GM18861 (cell line): ENCODE data around the gene ZNF524.
"Not testable (repeated sequence)": the region's sequence is repeated elsewhere in the genome, so short reads cannot be mapped to it uniquely, and the experiment has no call there.

Source experiments
- ATAC-seq: cut with Tn5 transposase; IDR thresholded peaks from one replicate; pipeline ENCODE4 v1.9.1; 2021; ENCODE audit not compliant: unreplicated experiment

Gene ZNF524

GRCh38 chr19:55581145-55581822 lies 18.8 kb upstream of the ZNF524 start:
- no peak for ATAC-seq

- no peak for ATAC-seq
Measured at GRCh38 chr19:55581823-55582223, 18.3 kb upstream of the ZNF524 start.

GRCh38 chr19:55582284-55582683 lies 17.8 kb upstream of the ZNF524 start:
- not testable (repeated sequence) for ATAC-seq

DNA sequence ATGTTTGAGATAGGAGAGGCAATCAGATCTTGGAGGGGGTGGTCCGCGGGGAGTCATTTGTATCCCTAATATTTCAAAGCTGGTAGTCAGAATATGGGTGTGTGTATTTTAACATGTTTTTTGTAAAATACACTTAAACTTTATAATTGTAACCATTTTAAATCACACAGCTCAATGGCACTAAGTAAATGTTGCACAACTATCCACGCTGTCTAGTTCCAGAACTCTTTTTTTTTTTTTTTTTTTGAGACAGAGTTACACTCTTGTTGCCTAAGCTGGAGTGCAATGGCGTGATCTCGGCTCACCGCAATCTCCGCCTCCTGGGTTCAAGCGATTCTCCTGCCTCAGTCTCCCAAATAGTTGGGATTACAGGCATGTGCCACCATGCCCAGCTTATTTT lies 16.2 kb upstream of the ZNF524 start:
- ATAC-seq = not testable (repeated sequence)

DNA sequence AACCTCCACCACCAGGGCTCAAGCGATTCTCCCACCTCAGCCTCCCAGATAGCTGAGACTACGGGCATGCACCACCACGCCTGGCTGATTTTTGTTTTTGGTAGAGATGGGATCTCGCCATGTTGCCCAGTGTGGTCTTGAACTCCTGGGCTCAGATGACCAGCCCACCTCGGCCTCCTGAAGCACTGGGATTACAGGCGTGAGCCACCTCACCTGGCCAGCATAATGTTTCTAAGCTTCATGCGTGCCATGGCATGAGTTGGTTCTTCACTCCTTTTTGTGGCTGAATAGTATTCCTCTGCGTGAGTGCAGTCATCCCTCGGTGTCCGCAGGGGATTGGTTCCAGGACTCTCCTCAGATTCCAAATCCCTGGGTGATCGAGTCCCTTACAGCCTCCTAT lies 15.2 kb upstream of the ZNF524 start:
- no peak for ATAC-seq

- no peak for ATAC-seq
Measured at GRCh38 chr19:55585658-55586339, 14.3 kb upstream of the ZNF524 start.

GRCh38 chr19:55586976-55587668 lies 13.0 kb upstream of the ZNF524 start:
- peak; percentile 91 for ATAC-seq

GRCh38 chr19:55588738-55589137 lies 11.3 kb upstream of the ZNF524 start:
- ATAC-seq = no peak

- ATAC-seq = no peak
Measured at GRCh38 chr19:55590109-55590508, 10.0 kb upstream of the ZNF524 start.

- ATAC-seq = no peak
Measured at GRCh38 chr19:55590617-55591016, 9.5 kb upstream of the ZNF524 start.

GRCh38 chr19:55591555-55591954 lies 8.5 kb upstream of the ZNF524 start:
- no peak for ATAC-seq

DNA sequence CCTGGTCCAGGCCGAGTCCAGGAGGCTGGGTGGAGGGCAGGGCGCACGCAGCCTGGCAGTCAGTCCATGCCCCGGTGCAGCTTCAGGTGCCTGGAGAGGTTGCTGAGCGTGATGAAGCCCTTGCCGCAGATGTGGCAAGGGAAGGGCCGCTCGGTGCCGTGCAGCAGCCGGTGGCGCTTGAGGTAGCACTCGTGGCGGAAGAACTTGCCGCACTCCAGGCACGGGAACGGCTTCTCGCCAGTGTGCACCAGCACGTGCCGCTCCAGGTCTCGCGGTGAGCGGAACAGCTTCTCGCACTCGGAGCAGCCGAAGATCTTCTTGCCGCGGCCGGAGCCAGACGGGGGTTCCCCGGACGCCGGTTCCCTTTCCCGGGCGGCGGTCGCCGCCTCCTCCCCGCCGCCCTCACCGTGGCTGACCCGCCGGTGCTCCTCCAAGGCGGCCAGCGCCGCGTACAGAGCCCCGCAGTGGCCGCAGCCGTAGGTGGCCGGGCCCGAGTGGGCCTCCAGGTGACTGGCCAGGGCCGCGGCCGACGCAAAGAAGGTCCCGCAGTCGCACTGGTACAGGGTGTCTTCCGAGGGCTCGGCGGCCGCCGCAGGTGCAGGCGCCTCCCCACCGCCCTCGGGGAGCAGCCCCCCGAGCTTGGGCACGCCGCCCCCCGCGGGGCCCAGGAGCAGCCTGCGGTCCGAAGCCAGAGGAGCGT lies 7.5 kb upstream of the ZNF524 start:
- no peak for ATAC-seq

DNA sequence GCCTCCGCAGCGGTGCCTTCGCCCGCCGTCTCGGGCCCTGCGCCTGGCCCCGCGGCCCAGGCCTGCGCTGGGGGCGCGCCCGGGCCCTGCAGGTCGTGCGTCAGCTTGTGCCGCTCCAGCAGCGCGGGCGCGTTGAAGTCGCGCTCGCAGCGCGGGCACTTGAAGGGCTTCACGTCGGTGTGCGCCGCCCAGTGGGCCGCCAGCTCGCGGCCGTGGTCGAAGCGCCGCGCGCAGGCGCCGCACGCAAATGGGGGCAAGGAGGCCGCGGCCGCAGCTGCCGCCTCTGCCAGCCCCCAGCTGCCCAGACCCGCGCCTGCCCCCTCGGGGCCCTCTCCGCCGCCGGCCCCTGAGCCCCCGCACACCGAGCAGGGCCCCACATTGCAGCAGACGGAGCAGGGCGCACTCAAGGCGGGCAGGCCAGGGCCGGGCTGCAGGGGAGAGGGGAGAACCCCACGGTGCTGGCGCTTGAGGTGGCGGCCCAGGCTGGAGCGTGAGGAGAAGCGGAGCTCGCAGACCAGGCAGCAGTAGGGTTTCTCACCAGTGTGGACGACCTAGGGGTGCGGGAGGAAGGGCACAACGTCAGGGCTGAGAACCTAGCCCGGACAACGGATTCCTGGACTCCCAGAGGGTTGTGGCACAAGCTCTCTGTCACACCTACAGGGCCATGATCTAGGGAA lies 6.9 kb upstream of the ZNF524 start:
- no peak for ATAC-seq

DNA sequence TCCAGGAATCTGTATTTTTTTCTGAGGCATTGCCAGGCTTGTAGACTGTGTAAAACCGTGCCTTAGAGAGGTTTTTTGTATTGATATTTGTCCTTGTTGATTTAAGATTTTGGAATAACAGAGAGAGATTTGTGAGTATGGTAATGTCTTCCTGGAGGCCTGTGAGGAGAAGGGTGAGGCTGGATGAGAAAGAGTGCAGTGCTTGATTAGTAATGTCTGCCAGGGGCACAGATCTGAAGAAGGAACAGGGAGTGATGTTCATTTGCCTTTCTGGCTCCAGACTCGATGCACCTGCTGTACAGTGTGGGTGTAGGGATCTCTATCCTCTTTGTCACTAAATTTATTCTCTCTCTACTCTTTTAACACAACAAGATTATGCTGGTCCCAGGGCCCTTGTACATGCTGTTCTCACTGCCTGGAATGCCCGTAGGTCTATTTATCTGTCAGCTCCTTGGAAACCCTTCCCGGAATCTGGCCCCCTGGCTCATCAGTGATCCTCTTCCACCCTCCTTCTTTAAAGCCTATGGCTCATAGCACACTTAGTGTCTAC lies 5.0 kb upstream of the ZNF524 start:
- no peak for ATAC-seq

DNA sequence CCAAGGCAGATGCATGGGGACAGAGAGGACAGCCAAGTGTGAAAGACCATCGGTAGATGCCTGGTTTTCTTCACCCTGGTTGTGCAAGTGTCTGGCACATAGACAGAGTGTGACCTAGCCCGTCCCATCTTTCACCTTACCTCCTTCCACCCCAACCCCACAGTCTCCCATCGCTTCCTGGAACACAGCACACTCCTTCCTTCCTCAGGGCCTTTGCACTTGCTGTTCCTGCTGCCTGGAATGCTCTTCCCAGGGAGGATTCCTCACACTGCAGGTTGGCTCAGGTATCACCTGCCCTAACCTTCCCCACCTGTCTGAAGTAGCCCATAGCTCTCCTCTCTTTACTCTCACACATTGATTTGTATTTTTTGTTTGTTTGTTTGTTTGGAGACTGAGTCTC lies 3.8 kb upstream of the ZNF524 start:
- no peak for ATAC-seq

DNA sequence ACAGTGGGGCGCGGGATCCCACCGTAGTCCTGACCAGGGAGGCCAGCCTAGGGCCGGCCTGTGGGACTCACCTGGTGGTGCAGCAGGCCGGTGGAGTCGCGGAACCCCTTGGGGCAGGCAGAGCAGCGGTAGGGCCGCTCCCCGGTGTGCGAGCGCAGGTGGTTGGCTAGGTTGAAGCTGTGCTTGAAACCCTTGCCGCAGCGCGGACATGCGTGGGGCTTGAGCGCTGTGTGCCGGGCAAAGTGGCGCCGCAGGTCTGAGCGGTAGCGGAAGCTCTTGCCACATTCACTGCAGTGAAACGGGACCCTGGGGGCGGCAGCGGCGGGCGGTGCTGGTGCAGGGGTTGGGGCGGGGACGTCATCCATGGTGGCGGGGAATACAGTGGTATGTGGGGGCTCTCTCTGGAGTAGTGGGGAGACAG lies 2.6 kb upstream of the ZNF524 start:
- no peak for ATAC-seq

- no peak for ATAC-seq
Measured at GRCh38 chr19:55598034-55598433, 2.1 kb upstream of the ZNF524 start.

DNA sequence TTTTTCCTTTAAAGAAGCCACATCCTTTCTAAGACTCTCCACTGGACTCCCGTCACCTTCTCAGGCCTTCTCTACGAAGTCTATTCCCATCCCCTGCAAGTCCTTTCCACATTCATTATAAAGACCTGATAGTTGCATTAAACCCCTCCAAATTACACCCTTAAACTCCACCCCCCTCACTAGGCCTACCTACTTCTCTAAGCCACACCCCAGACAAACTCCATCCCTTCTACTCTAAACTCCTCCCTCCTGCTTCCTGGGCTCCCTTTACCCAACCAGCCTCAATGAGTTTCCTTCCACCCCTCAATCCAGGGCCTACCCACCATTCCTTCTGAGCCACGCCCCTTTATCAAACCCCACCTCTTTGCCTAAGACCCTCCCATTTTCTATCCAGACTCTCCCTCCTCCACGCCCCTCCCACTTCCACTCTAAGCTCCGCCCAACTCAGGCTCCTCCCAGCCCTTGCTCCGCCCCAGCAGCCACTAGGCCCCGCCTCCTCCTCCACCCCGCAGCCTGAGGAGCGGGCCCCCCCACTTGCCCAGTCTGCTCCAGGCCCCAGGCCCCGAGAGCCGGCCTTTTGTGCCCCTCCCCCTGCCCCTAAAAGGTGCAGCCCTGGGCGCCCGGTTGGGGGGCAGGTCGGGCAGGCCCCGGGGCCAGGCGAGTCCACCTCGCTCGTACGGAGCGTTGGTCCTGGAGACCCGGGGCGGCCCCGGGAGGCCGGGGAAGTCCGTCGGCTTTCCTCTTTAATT lies 1.2 kb upstream of the ZNF524 start:
- ATAC-seq = peak; percentile 30

GRCh38 chr19:55599468-55599841 lies 633 bp upstream of the ZNF524 start, which contains the start of gene FIZ1:
Gene FIZ1 (minus strand): TSS chr19:55599517. CDS start chr19:55597865, 1,652 bp downstream.
- peak; percentile 38 for ATAC-seq

DNA sequence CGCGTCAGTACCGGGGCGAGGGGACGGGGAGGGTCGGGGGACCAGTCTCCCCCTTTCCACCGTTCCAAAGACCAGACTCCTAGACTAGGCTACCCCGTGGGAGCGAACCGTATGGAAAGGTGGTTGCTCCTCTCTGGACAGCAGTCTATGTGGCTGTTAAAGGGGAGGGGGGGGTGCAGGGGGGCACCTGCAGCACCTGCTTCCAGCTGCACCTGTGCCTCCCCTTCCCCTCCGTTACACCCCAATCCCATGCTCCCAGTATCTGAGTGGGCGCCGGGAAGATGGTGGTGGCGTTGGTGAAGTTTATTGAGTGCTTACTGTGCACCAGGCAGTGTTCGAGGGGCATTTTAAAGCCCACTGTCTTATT lies 557 bp downstream of the ZNF524 start:
- no peak for ATAC-seq
